B cell (primary cell): ENCODE data around the gene KIN. TPM values are rescaled to one million over a fixed set of nuclear protein-coding genes. Genes with fewer than 3 reads are reported as not detected.

Source experiments
- ATAC-seq: fragments of 200-7000 bp; cut with Tn5 transposase; one replicate; pipeline ENCODE4 v1.10.0; 2021; ENCODE audit warnings: low read depth, mild to moderate bottlenecking, moderate number of reproducible peaks, moderate library complexity
- CTCF ChIA-PET: fragments of 350-600 bp; sonication (Branson Sonifier 250); formaldehyde crosslinking; loops from one replicate; lab custom pipeline; 2021; ENCODE audit warnings: antibody characterized with exemption, inconsistent platforms; lab: Charles Lee
- POLR2A ChIA-PET: fragments of 350-600 bp; sonication (Branson Sonifier 250); formaldehyde crosslinking; loops from one replicate; lab custom pipeline; 2021; ENCODE audit warnings: antibody characterized with exemption; lab: Charles Lee
- DNase-seq: peaks from one replicate; pipeline ENCODE4 v3.0.0; 2013
- H2AFZ ChIP-seq: 2 replicates; pipeline ENCODE4 v1.6.1; 2012; ENCODE audit warnings: mild to moderate bottlenecking, low read depth, low read length; ENCODE audit not compliant: insufficient read depth, poor library complexity, severe bottlenecking
- H3K27ac ChIP-seq, 2 donors: 1 replicate in 1 of 2; 2 replicates in 1 of 2; pipeline ENCODE4 v1.5.1; 2012 to 2013; ENCODE audit warnings: low read length in 2 of 2, mild to moderate bottlenecking in 2 of 2, moderate library complexity in 1 of 2
- H3K27me3 ChIP-seq, 4 experiments: fragments of 200-600 bp in 1 of 4; sonication (generic) in 1 of 4; replicated peaks in 1 of 4; 1 replicate in 2 of 4; 2 replicates in 2 of 4; pipeline versions ENCODE4 v1.6.1 to v1.7.0; 2013 to 2016; ENCODE audit warnings: low read length in 3 of 4, mild to moderate bottlenecking in 2 of 4, mixed read lengths in 1 of 4, moderate library complexity in 1 of 4; ENCODE audit not compliant: insufficient read depth in 4 of 4, control insufficient read depth in 3 of 4; ENCODE audit errors: control extremely low read depth in 1 of 4
- H3K36me3 ChIP-seq, 2 experiments: replicated peaks in 1 of 2; 1 replicate in 1 of 2; 2 replicates in 1 of 2; pipeline versions ENCODE4 v1.6.1 to v1.7.1; 2013; ENCODE audit warnings: low read length in 1 of 2; ENCODE audit not compliant: insufficient read depth in 2 of 2, control insufficient read depth in 1 of 2; ENCODE audit errors: control extremely low read depth in 1 of 2, extremely low read depth in 1 of 2
- H3K4me1 ChIP-seq, 2 donors: fragments of 200-600 bp in 1 of 2; sonication (generic) in 1 of 2; 1 replicate in 1 of 2; 2 replicates in 1 of 2; pipeline versions ENCODE4 v1.5.1 to v1.6.1; 2013 to 2017; ENCODE audit warnings: low read length in 2 of 2; ENCODE audit not compliant: control insufficient read depth in 2 of 2, insufficient read depth in 2 of 2
- H3K4me2 ChIP-seq: replicated peaks from 2 replicates; pipeline ENCODE3; 2012; ENCODE audit warnings: mild to moderate bottlenecking, low read depth, low read length; ENCODE audit not compliant: poor library complexity, severe bottlenecking
- H3K4me3 ChIP-seq, 5 experiments: fragments of 200-600 bp in 1 of 5; sonication (generic) in 1 of 5; 1 replicate in 3 of 5; 2 replicates in 2 of 5; pipeline versions ENCODE4 v1.5.1 to v1.7.0; 2011 to 2016; ENCODE audit warnings: low read length in 4 of 5, mild to moderate bottlenecking in 4 of 5, low read depth in 2 of 5, control low read depth in 1 of 5, moderate library complexity in 1 of 5; ENCODE audit not compliant: insufficient read depth in 1 of 5; ENCODE audit errors: control extremely low read depth in 1 of 5, extremely low read depth in 1 of 5
- H3K79me2 ChIP-seq: fragments of 200-600 bp; sonication (generic); one replicate; pipeline ENCODE4 v1.6.0; 2016; ENCODE audit warnings: low read length; ENCODE audit not compliant: control insufficient read depth, insufficient read depth
- H3K9ac ChIP-seq: fragments of 200-600 bp; sonication (generic); 2 replicates; pipeline ENCODE4 v1.6.1; 2017; ENCODE audit warnings: mild to moderate bottlenecking, low read length, moderate library complexity
- H3K9me3 ChIP-seq, 3 donors: one replicate each; pipeline versions ENCODE4 v1.6.1 to v1.7.1; 2013; ENCODE audit warnings: low read length in 2 of 3; ENCODE audit not compliant: control insufficient read depth in 2 of 3, insufficient read depth in 1 of 3; ENCODE audit errors: control extremely low read depth in 1 of 3
- H4K20me1 ChIP-seq: 2 replicates; pipeline ENCODE4 v1.6.0; 2012; ENCODE audit warnings: mild to moderate bottlenecking, low read length; ENCODE audit not compliant: insufficient read depth, control insufficient read depth, poor library complexity, severe bottlenecking
- H3K27ac Mint-ChIP-seq: one replicate; pipeline ENCODE4 v1.8.0; 2021; ENCODE audit warnings: mixed read lengths
- H3K27me3 Mint-ChIP-seq: one replicate; pipeline ENCODE4 v1.8.0; 2021; ENCODE audit warnings: mixed read lengths
- H3K4me1 Mint-ChIP-seq: one replicate; pipeline ENCODE4 v1.8.0; 2021; ENCODE audit warnings: mixed read lengths
- H3K4me3 Mint-ChIP-seq: one replicate; pipeline ENCODE4 v1.8.0; 2021; ENCODE audit warnings: mixed read lengths
- H3K9me3 Mint-ChIP-seq: one replicate; pipeline ENCODE4 v1.8.0; 2022; ENCODE audit warnings: mixed read lengths; ENCODE audit not compliant: insufficient read depth
- EZH2 ChIP-seq: IDR thresholded peaks from 2 replicates; pipeline ENCODE4 v1.6.1; 2012; ENCODE audit warnings: borderline replicate concordance, low read depth, mild to moderate bottlenecking, moderate library complexity, low read length; ENCODE audit not compliant: insufficient read depth, poor library complexity, severe bottlenecking
- WGBS: methylation state at CpG from one replicate; pipeline ENCODE4 v1.1.5; 2013; ENCODE audit warnings: missing lambda C conversion rate; ENCODE audit not compliant: insufficient coverage; 5-methylcytosine and 5-hydroxymethylcytosine counted together
- intact Hi-C: fragments of 100-400 bp; cut with micrococcal nuclease; formaldehyde crosslinking; loops from one replicate; pipeline ENCODE4 v1.10.0; 2022
- polyA plus RNA-seq: library from polyadenylated mRNA; depleted of rRNA; stranded (reverse); fragments of >200 nt; gene quantifications from 2 replicates; pipeline ENCODE4 v1.2.3, GENCODE V29; 2012
- total RNA-seq, 2 donors: library from RNA; stranded (reverse); fragments of 120-200 nt in 1 of 2; gene quantifications; 1 replicate in 1 of 2; 2 replicates in 1 of 2; pipeline versions ENCODE4 v1.2.3 to v1.2.4, GENCODE V29; 2013 to 2022
- TF ChIP-seq, protein P1 (sequence below): fragments of 200-600 bp; IDR thresholded peaks from one replicate; pipeline ENCODE4 v1.8.0; 2022; ENCODE audit warnings: antibody characterized with exemption, mild to moderate bottlenecking

Gene KIN
- total and polyA plus RNA-seq, 2 donors (not counting 1 experiment from before 2014, with no cell fraction given), result 3.4 to 16.5 TPM

DNA sequence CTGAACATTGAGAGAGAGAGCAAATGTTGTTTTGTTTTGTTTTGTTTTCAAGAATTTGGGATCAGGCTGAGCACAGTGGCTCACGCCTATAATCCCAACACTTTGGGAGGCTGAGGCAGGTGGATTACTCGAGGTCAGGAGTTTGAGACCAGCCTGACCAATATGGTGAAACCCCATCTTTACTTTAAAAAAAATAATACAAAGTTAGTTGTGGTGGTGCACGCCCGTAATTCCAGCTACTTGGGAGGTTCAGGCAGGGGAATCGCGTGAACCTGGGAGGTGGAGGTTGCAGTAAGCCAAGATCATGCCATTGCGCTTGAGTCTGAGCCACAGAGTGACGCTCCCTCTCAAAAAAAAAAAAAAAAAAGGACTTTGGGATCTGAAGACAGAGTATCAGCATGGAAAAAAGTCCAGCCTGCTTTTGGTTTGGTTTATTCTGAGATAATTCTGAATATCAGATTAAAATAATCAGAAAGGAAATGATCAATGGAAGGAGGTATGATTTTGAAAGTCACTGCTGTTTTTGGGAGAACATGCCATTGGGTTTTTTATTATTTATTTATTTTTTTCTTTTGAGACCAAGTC is 86.5 kb downstream of the KIN start:
- TF ChIP-seq EZH2, result no peak
- TF ChIP-seq, protein P1, sequence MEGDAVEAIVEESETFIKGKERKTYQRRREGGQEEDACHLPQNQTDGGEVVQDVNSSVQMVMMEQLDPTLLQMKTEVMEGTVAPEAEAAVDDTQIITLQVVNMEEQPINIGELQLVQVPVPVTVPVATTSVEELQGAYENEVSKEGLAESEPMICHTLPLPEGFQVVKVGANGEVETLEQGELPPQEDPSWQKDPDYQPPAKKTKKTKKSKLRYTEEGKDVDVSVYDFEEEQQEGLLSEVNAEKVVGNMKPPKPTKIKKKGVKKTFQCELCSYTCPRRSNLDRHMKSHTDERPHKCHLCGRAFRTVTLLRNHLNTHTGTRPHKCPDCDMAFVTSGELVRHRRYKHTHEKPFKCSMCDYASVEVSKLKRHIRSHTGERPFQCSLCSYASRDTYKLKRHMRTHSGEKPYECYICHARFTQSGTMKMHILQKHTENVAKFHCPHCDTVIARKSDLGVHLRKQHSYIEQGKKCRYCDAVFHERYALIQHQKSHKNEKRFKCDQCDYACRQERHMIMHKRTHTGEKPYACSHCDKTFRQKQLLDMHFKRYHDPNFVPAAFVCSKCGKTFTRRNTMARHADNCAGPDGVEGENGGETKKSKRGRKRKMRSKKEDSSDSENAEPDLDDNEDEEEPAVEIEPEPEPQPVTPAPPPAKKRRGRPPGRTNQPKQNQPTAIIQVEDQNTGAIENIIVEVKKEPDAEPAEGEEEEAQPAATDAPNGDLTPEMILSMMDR, result no peak
- Histone ChIP-seq H3K27me3 (peaks cover 0 to 3% (median under 1%) of the 10 kb centered on the region in 4 experiments), H3K27ac (no peak overlapping the region), H2AFZ (no peak overlapping the region), H3K4me1 (no peaks in the 10 kb centered on the region), H3K36me3 (no peaks in the 10 kb centered on the region), H3K9me3 (no peaks in the 10 kb centered on the region), H3K4me3 (no peak overlapping the region), H3K9ac (no peak overlapping the region), H3K4me2 (no peak overlapping the region), H4K20me1 (no peaks in the 10 kb centered on the region), H3K79me2 (no peaks in the 10 kb centered on the region)
- ATAC-seq, result no peak
- Mint-ChIP-seq H3K4me3 (no peak overlapping the region), H3K27ac (no peak overlapping the region), H3K27me3 (peaks cover 59% of the 10 kb centered on the region), H3K9me3 (no peaks in the 10 kb centered on the region), H3K4me1 (no peaks in the 10 kb centered on the region)
- DNase-seq, result no peak
- 50% methylated on average over 2 of the region's 8 CpGs for WGBS
- intact Hi-C loops, result no loop called here
- POLR2A ChIA-PET, result no interaction called here
- CTCF ChIA-PET, result interaction anchor here (1.1 kb wide), 1 partner anchor 14 kb away, joined by 3 read pairs; no protein-coding TSS in a partner anchor

Other genes starting within 250 kb of the KIN start
- not detected in 2 replicates for gene ITIH5, start 121.0 kb downstream of the KIN start, total RNA-seq
- gene ITIH5, start 121.0 kb downstream of the KIN start, polyA plus RNA-seq, result not detected in 2 replicates
- not detected in 2 replicates for gene ITIH2, start 84.7 kb downstream of the KIN start, total RNA-seq
- not detected in 2 replicates for gene ITIH2, start 84.7 kb downstream of the KIN start, polyA plus RNA-seq
- 110 and 114 TPM in 2 replicates for gene ATP5F1C, start 184 bp upstream of the KIN start, total RNA-seq
- gene ATP5F1C, start 184 bp upstream of the KIN start, polyA plus RNA-seq, result 82.7 and 116 TPM in 2 replicates
- gene TAF3, start 30.5 kb upstream of the KIN start, total RNA-seq, result 20.1 and 20.2 TPM in 2 replicates
- gene TAF3, start 30.5 kb upstream of the KIN start, polyA plus RNA-seq, result 7.0 and 9.2 TPM in 2 replicates